Smooth muscle cell (in vitro differentiated cells): ENCODE results near the gene VLDLR. TPM values are rescaled to one million over a fixed set of nuclear protein-coding genes. Genes with fewer than 3 reads are reported as not detected.

Experiments
- DNase-seq: peaks from one replicate; lab custom pipeline; 2025; ENCODE audit not compliant: unreplicated experiment; lab: John Stamatoyannopoulos, UW
- H2AFZ ChIP-seq: fragments of 200-600 bp; sonication (generic); 2 replicates; pipeline ENCODE4 v1.6.0; 2016; ENCODE audit warnings: antibody characterized with exemption, low read depth, mild to moderate bottlenecking
- H3F3A ChIP-seq: fragments of 200-600 bp; sonication (generic); 2 replicates; pipeline ENCODE4 v1.6.0; 2017; ENCODE audit warnings: antibody characterized with exemption, low read depth
- H3K27ac ChIP-seq: fragments of 200-600 bp; sonication (generic); 2 replicates; pipeline ENCODE4 v1.5.1; 2016; ENCODE audit warnings: low read depth, mild to moderate bottlenecking
- H3K27me3 ChIP-seq: fragments of 200-600 bp; sonication (generic); 2 replicates; pipeline ENCODE4 v1.6.1; 2016; ENCODE audit warnings: low read depth, mild to moderate bottlenecking
- H3K36me3 ChIP-seq: fragments of 200-600 bp; sonication (generic); 2 replicates; pipeline ENCODE4 v1.5.1; 2016; ENCODE audit warnings: low read depth
- H3K4me1 ChIP-seq: fragments of 200-600 bp; sonication (generic); 2 replicates; pipeline ENCODE4 v1.5.1; 2016; ENCODE audit warnings: low read depth
- H3K4me2 ChIP-seq: fragments of 200-600 bp; sonication (generic); 2 replicates; pipeline ENCODE4 v1.6.0; 2016; ENCODE audit warnings: mild to moderate bottlenecking
- H3K4me3 ChIP-seq: fragments of 200-600 bp; sonication (generic); 2 replicates; pipeline ENCODE4 v1.5.1; 2016; ENCODE audit warnings: mild to moderate bottlenecking
- H3K79me2 ChIP-seq: fragments of 200-600 bp; sonication (generic); 2 replicates; pipeline ENCODE4 v1.6.0; 2016; ENCODE audit warnings: low read depth, mild to moderate bottlenecking
- H3K9ac ChIP-seq: fragments of 200-600 bp; sonication (generic); 2 replicates; pipeline ENCODE4 v1.6.0; 2016; ENCODE audit warnings: low read depth
- H3K9me3 ChIP-seq: fragments of 200-600 bp; sonication (generic); replicated peaks from 2 replicates; pipeline ENCODE4 v1.5.1; 2016; ENCODE audit warnings: low read depth
- H4K20me1 ChIP-seq: fragments of 200-600 bp; sonication (generic); 2 replicates; pipeline ENCODE4 v1.6.0; 2016; ENCODE audit warnings: low read depth
- CTCF ChIP-seq: fragments of 200-600 bp; sonication (generic); IDR thresholded peaks from 2 replicates; pipeline ENCODE4 v1.5.1; 2017; ENCODE audit warnings: borderline replicate concordance, mild to moderate bottlenecking, antibody characterized with exemption; ENCODE audit not compliant: insufficient read depth, poor library complexity, severe bottlenecking
- WGBS: methylation state at CpG from one replicate; pipeline ENCODE4 v1.1.7; 2016; ENCODE audit warnings: low lambda C conversion rate; 5-methylcytosine and 5-hydroxymethylcytosine counted together
- polyA plus RNA-seq: library from polyadenylated mRNA; unstranded; fragments of >200 nt; fragmentation: Nextera tagmentation; extraction: Ambion mirVana; gene quantifications from 2 replicates; pipeline ENCODE4 v1.2.1, GENCODE V29; 2016
- total RNA-seq: library from RNA; depleted of rRNA; stranded (reverse); fragments of >200 nt; gene quantifications from 2 replicates; pipeline ENCODE4 v1.2.3, GENCODE V29; 2014

Gene VLDLR
- total and polyA plus RNA-seq, 2 experiments from 2014 or later: 14.1 to 37.5 TPM

GRCh38 chr9:2676466-2676865, 54.9 kb downstream of the VLDLR start:
- WGBS: 79% methylated on average over 4 of the region's 4 CpGs

GRCh38 chr9:2677915-2678889, 56.6 kb downstream of the VLDLR start:
- no peak overlapping the region for H3K27ac ChIP-seq
- no peaks in the 10 kb centered on the region for H3K36me3 ChIP-seq
- H2AFZ ChIP-seq: no peak overlapping the region
- no peaks in the 10 kb centered on the region for H3K9me3 ChIP-seq
- no peaks in the 10 kb centered on the region for H4K20me1 ChIP-seq
- no peaks in the 10 kb centered on the region for H3F3A ChIP-seq
- no peak for DNase-seq
- H3K4me3 ChIP-seq: no peak overlapping the region
- no peak overlapping the region for H3K9ac ChIP-seq
- 57% methylated on average over 5 of the region's 5 CpGs for WGBS
- H3K79me2 ChIP-seq: no peaks in the 10 kb centered on the region
- H3K4me2 ChIP-seq: no peak overlapping the region
- no peaks in the 10 kb centered on the region for H3K27me3 ChIP-seq
- no peak for TF ChIP-seq CTCF
- no peaks in the 10 kb centered on the region for H3K4me1 ChIP-seq

More at GRCh38 chr9:2676466-2676865, 54.9 kb downstream of the VLDLR start:
- no peaks in the 10 kb centered on the region for H3K36me3 ChIP-seq
- TF ChIP-seq CTCF: no peak
- no peak overlapping the region for H3K9ac ChIP-seq
- no peaks in the 10 kb centered on the region for H3F3A ChIP-seq
- no peak overlapping the region for H3K27ac ChIP-seq
- H2AFZ ChIP-seq: no peak overlapping the region
- no peaks in the 10 kb centered on the region for H3K27me3 ChIP-seq
- no peaks in the 10 kb centered on the region for H4K20me1 ChIP-seq
- H3K4me1 ChIP-seq: no peaks in the 10 kb centered on the region
- DNase-seq: no peak
- H3K4me3 ChIP-seq: no peak overlapping the region
- no peaks in the 10 kb centered on the region for H3K79me2 ChIP-seq
- H3K9me3 ChIP-seq: no peaks in the 10 kb centered on the region
- H3K4me2 ChIP-seq: no peak overlapping the region

- Histone ChIP-seq H3K4me1 (no peaks in the 10 kb centered on the region), H3K9me3 (no peaks in the 10 kb centered on the region), H3K27me3 (no peaks in the 10 kb centered on the region), H3K4me3 (no peak overlapping the region), H3K79me2 (no peaks in the 10 kb centered on the region), H3K4me2 (no peak overlapping the region), H4K20me1 (no peaks in the 10 kb centered on the region), H3F3A (no peaks in the 10 kb centered on the region), H3K27ac (no peak overlapping the region), H2AFZ (no peak overlapping the region), H3K9ac (no peak overlapping the region), H3K36me3 (no peaks in the 10 kb centered on the region)
- no peak for DNase-seq
- TF ChIP-seq CTCF: no peak
- WGBS: 100% methylated on average over 2 of the region's 2 CpGs
Observed at GRCh38 chr9:2679011-2679410, 57.4 kb downstream of the VLDLR start.
